GM18520 (cell line): ENCODE results near the gene NXN.
"Not testable (repeated sequence)": the region's sequence is repeated elsewhere in the genome, so short reads cannot be mapped to it uniquely, and the experiment has no call there.

Experiments
- ATAC-seq: cut with Tn5 transposase; IDR thresholded peaks from one replicate; pipeline ENCODE4 v1.9.1; 2021; ENCODE audit not compliant: unreplicated experiment

The NXN gene

GRCh38 chr17:838486-838885 lies 141.1 kb downstream of the NXN start:
- no peak for ATAC-seq

GRCh38 chr17:836151-836550 lies 143.4 kb downstream of the NXN start:
- ATAC-seq, result no peak

GRCh38 chr17:835721-836120 lies 143.9 kb downstream of the NXN start:
- not testable (repeated sequence) for ATAC-seq

- no peak for ATAC-seq
Observed at GRCh38 chr17:835263-835662, 144.3 kb downstream of the NXN start.

- no peak for ATAC-seq
Observed at GRCh38 chr17:834136-834535, 145.4 kb downstream of the NXN start.

- no peak for ATAC-seq
Observed at GRCh38 chr17:830950-831349, 148.6 kb downstream of the NXN start.

GRCh38 chr17:830381-830780 lies 149.2 kb downstream of the NXN start:
- ATAC-seq, result no peak

- not testable (repeated sequence) for ATAC-seq
Observed at GRCh38 chr17:829614-830013, 150.0 kb downstream of the NXN start.

GRCh38 chr17:828761-829160 lies 150.8 kb downstream of the NXN start:
- ATAC-seq, result no peak

- ATAC-seq, result no peak
Observed at GRCh38 chr17:826778-827177, 152.8 kb downstream of the NXN start.

- ATAC-seq, result no peak
Observed at GRCh38 chr17:825216-825615, 154.4 kb downstream of the NXN start.

GRCh38 chr17:824378-824777 lies 155.2 kb downstream of the NXN start:
- no peak for ATAC-seq

- ATAC-seq, result no peak
Observed at GRCh38 chr17:823501-823902, 156.1 kb downstream of the NXN start.

GRCh38 chr17:819251-819650 lies 160.3 kb downstream of the NXN start:
- ATAC-seq, result no peak

GRCh38 chr17:814371-814770 lies 165.2 kb downstream of the NXN start:
- ATAC-seq, result no peak

GRCh38 chr17:812638-813204 lies 166.9 kb downstream of the NXN start:
- ATAC-seq, result no peak

- ATAC-seq, result no peak
Observed at GRCh38 chr17:811051-811784, 168.4 kb downstream of the NXN start.

- no peak for ATAC-seq
Observed at GRCh38 chr17:807523-808294, 171.9 kb downstream of the NXN start.

- ATAC-seq, result no peak
Observed at GRCh38 chr17:806781-807522, 172.6 kb downstream of the NXN start.

- no peak for ATAC-seq
Observed at GRCh38 chr17:806346-806745, 173.2 kb downstream of the NXN start.

- not testable (repeated sequence) for ATAC-seq
Observed at GRCh38 chr17:805886-806285, 173.7 kb downstream of the NXN start.
